ENCODE measurements around the gene TMEM179B.

The TMEM179B gene

DNA sequence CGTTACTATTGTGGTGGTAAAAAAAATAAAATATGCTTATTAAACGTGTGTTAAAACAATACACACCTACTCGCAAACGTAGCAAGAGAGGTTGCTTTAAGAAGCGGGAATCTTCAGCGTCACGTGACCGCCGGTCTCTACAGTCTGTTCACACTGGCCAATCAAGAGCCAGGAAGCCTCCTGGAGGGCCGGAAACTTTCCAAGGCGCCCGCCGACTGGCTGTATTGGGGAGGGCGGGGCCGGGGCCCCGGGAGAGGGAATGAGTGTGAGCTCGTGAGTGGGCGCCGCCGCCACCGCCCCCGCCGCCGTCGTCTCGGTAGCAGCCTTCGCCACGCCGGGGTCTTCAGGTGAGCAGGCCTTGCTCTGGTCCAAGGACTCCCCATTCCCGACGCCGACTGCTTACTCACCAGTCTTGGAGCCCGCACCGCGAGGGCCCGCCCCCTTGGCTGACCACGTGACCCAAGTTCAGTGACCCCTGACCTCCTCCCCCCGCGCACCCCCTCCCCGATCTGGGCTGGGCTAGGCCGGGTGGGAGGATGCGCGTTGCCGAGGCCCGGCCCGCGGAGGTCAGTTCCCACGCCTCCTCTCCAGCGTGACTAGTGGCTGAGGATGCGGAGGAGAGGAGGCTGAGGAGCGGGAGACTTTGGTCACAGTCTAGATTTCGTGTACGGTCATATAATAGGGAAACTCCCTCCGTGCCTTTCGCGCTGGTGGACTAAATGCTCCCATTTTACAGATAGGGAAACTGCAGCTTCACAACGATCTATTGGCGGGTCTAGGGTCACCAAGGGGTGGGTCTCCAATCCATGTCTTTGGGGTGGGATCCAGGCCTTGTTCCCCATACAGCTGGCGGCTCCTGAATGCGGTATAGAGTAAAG is 15.8 kb upstream of the TMEM179B start, which contains the start of gene TAF6L:
Gene TAF6L, plus strand, starts transcription at position 253 of the 878 bp plus-strand sequence. CDS start 4,388 bp downstream, outside the sequence.
- TF ChIP-seq, protein P1, sequence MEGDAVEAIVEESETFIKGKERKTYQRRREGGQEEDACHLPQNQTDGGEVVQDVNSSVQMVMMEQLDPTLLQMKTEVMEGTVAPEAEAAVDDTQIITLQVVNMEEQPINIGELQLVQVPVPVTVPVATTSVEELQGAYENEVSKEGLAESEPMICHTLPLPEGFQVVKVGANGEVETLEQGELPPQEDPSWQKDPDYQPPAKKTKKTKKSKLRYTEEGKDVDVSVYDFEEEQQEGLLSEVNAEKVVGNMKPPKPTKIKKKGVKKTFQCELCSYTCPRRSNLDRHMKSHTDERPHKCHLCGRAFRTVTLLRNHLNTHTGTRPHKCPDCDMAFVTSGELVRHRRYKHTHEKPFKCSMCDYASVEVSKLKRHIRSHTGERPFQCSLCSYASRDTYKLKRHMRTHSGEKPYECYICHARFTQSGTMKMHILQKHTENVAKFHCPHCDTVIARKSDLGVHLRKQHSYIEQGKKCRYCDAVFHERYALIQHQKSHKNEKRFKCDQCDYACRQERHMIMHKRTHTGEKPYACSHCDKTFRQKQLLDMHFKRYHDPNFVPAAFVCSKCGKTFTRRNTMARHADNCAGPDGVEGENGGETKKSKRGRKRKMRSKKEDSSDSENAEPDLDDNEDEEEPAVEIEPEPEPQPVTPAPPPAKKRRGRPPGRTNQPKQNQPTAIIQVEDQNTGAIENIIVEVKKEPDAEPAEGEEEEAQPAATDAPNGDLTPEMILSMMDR (IDR thresholded peaks at IDR 0.05; ENCODE audit: low read depth, low read length, missing control alignments), result no peak
- Histone ChIP-seq H3K27me3 (replicated peaks) (no peaks in the 10 kb centered on the region), H3K36me3 (replicated peaks) (peaks cover 13% of the 10 kb centered on the region), H3K4me3 (ENCODE audit: low read depth, low read length) (peak within 1 kb of the TSS; percentile 75), H3K27ac (peak within 1 kb of the TSS; percentile 93)
- DNase-seq, result peak; percentile 97
- in situ Hi-C loops (cut with HindIII; ENCODE audit: low pct_ligation_motif_present, low sequenced_read_pairs), result no loop called here

DNA sequence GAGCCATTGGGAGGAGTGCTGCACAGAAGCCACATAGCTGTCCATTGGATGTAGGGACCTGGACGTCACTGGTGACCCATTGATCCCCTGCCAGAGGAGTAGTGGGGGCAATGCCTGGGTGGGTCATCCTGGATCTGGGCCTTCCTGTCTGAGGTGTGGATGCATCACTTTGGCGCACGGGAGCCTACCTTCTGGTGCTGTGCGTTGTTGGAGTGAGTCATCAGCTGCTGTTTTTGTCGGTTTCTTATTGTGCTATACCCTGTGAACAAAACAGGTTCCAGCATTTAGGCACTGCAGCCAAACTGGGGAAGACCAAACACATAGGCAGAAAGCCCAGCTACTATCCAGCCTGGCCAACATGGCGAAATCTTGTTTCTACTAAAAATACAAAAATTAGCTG is 12.8 kb upstream of the TMEM179B start:
- Histone ChIP-seq H3K36me3 (replicated peaks) (peaks cover 9% of the 10 kb centered on the region), H3K27ac (no peak overlapping the region), H3K27me3 (replicated peaks) (no peaks in the 10 kb centered on the region), H3K4me3 (ENCODE audit: low read depth, low read length) (no peak overlapping the region)
- TF ChIP-seq, protein P1 (IDR thresholded peaks at IDR 0.05; ENCODE audit: low read depth, low read length, missing control alignments), result no peak
- in situ Hi-C loops (cut with HindIII; ENCODE audit: low pct_ligation_motif_present, low sequenced_read_pairs), result no loop called here
- no peak for DNase-seq

DNA sequence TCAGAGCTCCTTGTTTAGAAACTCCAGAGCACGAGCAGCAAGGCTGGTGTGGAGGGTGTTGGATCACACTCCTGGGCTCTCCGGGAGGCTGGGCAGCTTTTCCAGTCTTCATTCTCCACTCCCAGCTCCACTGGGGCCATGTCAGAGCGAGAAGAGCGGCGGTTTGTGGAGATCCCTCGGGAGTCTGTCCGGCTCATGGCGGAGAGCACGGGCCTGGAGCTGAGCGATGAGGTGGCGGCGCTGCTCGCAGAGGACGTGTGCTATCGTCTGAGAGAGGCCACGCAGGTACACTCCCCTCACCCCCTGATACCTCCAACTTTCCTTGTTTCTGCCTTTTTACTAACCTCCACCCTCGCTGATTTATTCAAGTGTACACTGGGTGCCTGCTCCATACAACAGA is 11.6 kb upstream of the TMEM179B start:
- Histone ChIP-seq H3K27ac (no peak overlapping the region), H3K36me3 (replicated peaks) (peaks cover 9% of the 10 kb centered on the region), H3K27me3 (replicated peaks) (no peaks in the 10 kb centered on the region), H3K4me3 (ENCODE audit: low read depth, low read length) (no peak overlapping the region)
- TF ChIP-seq, protein P1 (IDR thresholded peaks at IDR 0.05; ENCODE audit: low read depth, low read length, missing control alignments), result no peak
- no peak for DNase-seq
- in situ Hi-C loops (cut with HindIII; ENCODE audit: low pct_ligation_motif_present, low sequenced_read_pairs), result no loop called here

DNA sequence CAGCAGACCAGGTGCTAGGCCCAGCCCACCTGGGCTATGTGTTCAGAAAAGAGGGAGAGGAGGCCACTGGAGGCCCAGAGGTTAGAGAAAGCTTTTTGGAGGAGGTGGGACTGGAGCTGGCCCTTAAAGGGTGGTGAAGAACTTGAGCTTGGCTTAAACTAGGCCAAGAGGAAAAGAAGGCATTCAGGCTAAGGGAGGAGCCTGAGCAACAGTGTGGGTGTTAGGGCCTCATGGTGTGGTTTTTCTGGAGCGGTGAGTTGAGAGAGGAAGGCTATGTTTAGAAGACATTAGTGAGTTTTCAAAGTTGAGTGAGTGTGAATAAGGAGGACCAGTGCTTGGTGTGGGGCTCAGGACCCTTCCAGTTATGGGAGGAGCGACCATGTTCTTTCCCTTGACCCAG is 9.8 kb upstream of the TMEM179B start:
- no peak overlapping the region for H3K4me3 ChIP-seq (ENCODE audit: low read depth, low read length)
- no peak overlapping the region for H3K27ac ChIP-seq
- no peaks in the 10 kb centered on the region for H3K27me3 ChIP-seq (replicated peaks)
- TF ChIP-seq, protein P1 (IDR thresholded peaks at IDR 0.05; ENCODE audit: low read depth, low read length, missing control alignments), result no peak
- DNase-seq, result no peak
- in situ Hi-C loops (cut with HindIII; ENCODE audit: low pct_ligation_motif_present, low sequenced_read_pairs), result no loop called here
- peaks cover 9% of the 10 kb centered on the region for H3K36me3 ChIP-seq (replicated peaks)

DNA sequence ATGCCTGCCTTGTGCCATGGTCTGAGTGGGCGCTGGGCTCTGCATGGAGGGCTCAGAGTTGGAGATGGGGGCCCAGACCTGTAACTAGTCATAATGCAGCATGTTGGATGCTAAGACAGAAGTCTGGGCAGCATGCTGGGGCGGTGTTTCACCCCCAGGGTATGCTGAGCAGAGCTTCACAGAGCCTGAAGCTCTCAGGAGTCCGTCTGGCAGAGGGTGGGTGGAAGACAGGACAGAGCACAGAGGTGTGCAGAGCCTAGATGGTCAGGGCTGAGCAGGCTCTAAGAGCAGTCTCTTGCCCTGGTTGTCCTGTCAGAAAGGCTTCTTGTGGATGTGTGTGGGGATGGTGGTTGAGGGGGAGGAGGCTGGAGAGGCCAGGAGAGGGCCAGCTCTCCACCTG is 8.8 kb upstream of the TMEM179B start:
- Histone ChIP-seq H3K27ac (no peak overlapping the region), H3K4me3 (ENCODE audit: low read depth, low read length) (no peak overlapping the region), H3K36me3 (replicated peaks) (peaks cover 9% of the 10 kb centered on the region), H3K27me3 (replicated peaks) (no peaks in the 10 kb centered on the region)
- TF ChIP-seq, protein P1 (IDR thresholded peaks at IDR 0.05; ENCODE audit: low read depth, low read length, missing control alignments), result no peak
- DNase-seq, result no peak
- in situ Hi-C loops (cut with HindIII; ENCODE audit: low pct_ligation_motif_present, low sequenced_read_pairs), result no loop called here
